Measurements from ENCODE around the gene ROR2. TPM values are rescaled to one million over a fixed set of nuclear protein-coding genes. Genes with fewer than 3 reads are reported as not detected.

Gene ROR2
- polyA plus RNA-seq, 2 donors, result 1.7 to 3.6 TPM

- Histone ChIP-seq H3K27me3 (ENCODE audit: control insufficient read depth in 1 of 2, insufficient read depth in 2 of 2, low read length in 2 of 2) (peaks cover 0 to 3% of the 10 kb centered on the region in 2 donors), H3K4me3 (ENCODE audit: low read depth in 1 of 2, low read length in 2 of 2) (no peak overlapping the region), H3K4me1 (ENCODE audit: control insufficient read depth in 2 of 2, insufficient read depth in 2 of 2, low read length in 1 of 2) (peaks cover 9 to 10% of the 10 kb centered on the region in 2 donors), H3K9me3 (ENCODE audit: control insufficient read depth in 2 of 2, insufficient read depth in 1 of 2, low read depth in 1 of 2, low read length in 1 of 2) (peaks cover 0 to 4% of the 10 kb centered on the region in 2 donors), H3K27ac (ENCODE audit: low read depth in 2 of 2, low read length in 1 of 2) (no peak overlapping the region), H3K36me3 (ENCODE audit: control insufficient read depth in 2 of 2, insufficient read depth in 2 of 2, low read length in 1 of 2) (no peaks in the 10 kb centered on the region)
- 76 to 79% methylated on average over 6 of the region's 6 CpGs for WGBS, 2 donors
These were observed 2.0 kb upstream of the ROR2 start for GRCh38 chr9:91951944-91952520.

DNA sequence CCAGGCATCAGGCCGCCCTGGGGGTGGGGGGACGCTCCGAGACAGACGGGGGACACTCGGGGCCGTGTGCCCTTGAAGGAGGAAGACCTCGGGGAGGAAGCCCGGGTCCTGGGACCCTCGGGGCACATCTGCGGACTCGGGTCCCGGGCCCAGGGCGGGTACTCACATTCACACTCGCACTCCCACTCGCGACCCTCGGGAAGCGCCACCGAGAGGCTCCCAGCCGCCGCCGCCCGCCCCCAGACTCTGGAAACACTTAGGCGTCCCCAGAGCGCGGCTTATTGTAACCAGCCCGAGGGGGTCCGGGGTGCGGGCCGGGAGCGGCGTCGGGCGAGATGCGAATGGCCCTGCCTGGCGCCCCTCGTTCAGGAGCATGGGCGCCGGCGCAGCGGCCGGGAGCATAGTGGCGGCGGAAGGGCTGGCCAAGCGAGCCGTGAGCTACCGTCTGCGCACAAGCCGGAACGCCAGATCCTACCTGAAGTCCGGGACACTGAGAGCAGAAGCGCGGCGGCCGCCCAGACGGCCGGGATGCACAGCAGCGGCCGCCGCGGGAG is 559 bp downstream of the ROR2 start:
- peaks cover 7 to 10% of the 10 kb centered on the region in 2 donors for H3K4me1 ChIP-seq (ENCODE audit: control insufficient read depth in 2 of 2, insufficient read depth in 2 of 2, low read length in 1 of 2)
- 2% methylated on average over 61 of the region's 61 CpGs for WGBS, 2 donors

GRCh38 chr9:91948597-91949391 is 1.2 kb downstream of the ROR2 start:
- Histone ChIP-seq H3K27ac (ENCODE audit: low read depth in 2 of 2, low read length in 1 of 2) (peak overlapping the region; percentile 51 to 75), H3K4me1 (ENCODE audit: control insufficient read depth in 2 of 2, insufficient read depth in 2 of 2, low read length in 1 of 2) (peaks cover 2 to 10% of the 10 kb centered on the region in 2 donors), H3K9me3 (ENCODE audit: control insufficient read depth in 2 of 2, insufficient read depth in 1 of 2, low read depth in 1 of 2, low read length in 1 of 2) (peaks cover 0 to 4% of the 10 kb centered on the region in 2 donors), H3K27me3 (ENCODE audit: control insufficient read depth in 1 of 2, insufficient read depth in 2 of 2, low read length in 2 of 2) (peaks cover 2 to 3% of the 10 kb centered on the region in 2 donors), H3K4me3 (ENCODE audit: low read depth in 1 of 2, low read length in 2 of 2) (peak overlapping the region; percentile 43 to 64), H3K36me3 (ENCODE audit: control insufficient read depth in 2 of 2, insufficient read depth in 2 of 2, low read length in 1 of 2) (no peaks in the 10 kb centered on the region)
- WGBS, 2 donors, result 1 to 3% methylated on average over 62 to 66 of the region's 66 CpGs

More for the DNA sequence above, 559 bp downstream of the ROR2 start:
- Histone ChIP-seq H3K27me3 (ENCODE audit: control insufficient read depth in 1 of 2, insufficient read depth in 2 of 2, low read length in 2 of 2) (peaks cover 2 to 3% of the 10 kb centered on the region in 2 donors), H3K36me3 (ENCODE audit: control insufficient read depth in 2 of 2, insufficient read depth in 2 of 2, low read length in 1 of 2) (no peaks in the 10 kb centered on the region), H3K4me3 (ENCODE audit: low read depth in 1 of 2, low read length in 2 of 2) (peak overlapping the region; percentile 43 to 64), H3K27ac (ENCODE audit: low read depth in 2 of 2, low read length in 1 of 2) (peak overlapping the region; percentile 51 to 73), H3K9me3 (ENCODE audit: control insufficient read depth in 2 of 2, insufficient read depth in 1 of 2, low read depth in 1 of 2, low read length in 1 of 2) (peaks cover 0 to 4% of the 10 kb centered on the region in 2 donors)

GRCh38 chr9:91948101-91948596 is 1.9 kb downstream of the ROR2 start:
- Histone ChIP-seq H3K36me3 (ENCODE audit: control insufficient read depth in 2 of 2, insufficient read depth in 2 of 2, low read length in 1 of 2) (no peaks in the 10 kb centered on the region), H3K4me3 (ENCODE audit: low read depth in 1 of 2, low read length in 2 of 2) (peak overlapping the region; percentile 43 to 64), H3K9me3 (ENCODE audit: control insufficient read depth in 2 of 2, insufficient read depth in 1 of 2, low read depth in 1 of 2, low read length in 1 of 2) (peaks cover 0 to 4% of the 10 kb centered on the region in 2 donors), H3K27me3 (ENCODE audit: control insufficient read depth in 1 of 2, insufficient read depth in 2 of 2, low read length in 2 of 2) (peaks cover 2 to 3% of the 10 kb centered on the region in 2 donors), H3K4me1 (ENCODE audit: control insufficient read depth in 2 of 2, insufficient read depth in 2 of 2, low read length in 1 of 2) (peaks cover 0 to 10% of the 10 kb centered on the region in 2 donors), H3K27ac (ENCODE audit: low read depth in 2 of 2, low read length in 1 of 2) (peak overlapping the region; percentile 51 to 75)
- WGBS, 2 donors, result 45 to 48% methylated on average over 12 of the region's 12 CpGs

DNA sequence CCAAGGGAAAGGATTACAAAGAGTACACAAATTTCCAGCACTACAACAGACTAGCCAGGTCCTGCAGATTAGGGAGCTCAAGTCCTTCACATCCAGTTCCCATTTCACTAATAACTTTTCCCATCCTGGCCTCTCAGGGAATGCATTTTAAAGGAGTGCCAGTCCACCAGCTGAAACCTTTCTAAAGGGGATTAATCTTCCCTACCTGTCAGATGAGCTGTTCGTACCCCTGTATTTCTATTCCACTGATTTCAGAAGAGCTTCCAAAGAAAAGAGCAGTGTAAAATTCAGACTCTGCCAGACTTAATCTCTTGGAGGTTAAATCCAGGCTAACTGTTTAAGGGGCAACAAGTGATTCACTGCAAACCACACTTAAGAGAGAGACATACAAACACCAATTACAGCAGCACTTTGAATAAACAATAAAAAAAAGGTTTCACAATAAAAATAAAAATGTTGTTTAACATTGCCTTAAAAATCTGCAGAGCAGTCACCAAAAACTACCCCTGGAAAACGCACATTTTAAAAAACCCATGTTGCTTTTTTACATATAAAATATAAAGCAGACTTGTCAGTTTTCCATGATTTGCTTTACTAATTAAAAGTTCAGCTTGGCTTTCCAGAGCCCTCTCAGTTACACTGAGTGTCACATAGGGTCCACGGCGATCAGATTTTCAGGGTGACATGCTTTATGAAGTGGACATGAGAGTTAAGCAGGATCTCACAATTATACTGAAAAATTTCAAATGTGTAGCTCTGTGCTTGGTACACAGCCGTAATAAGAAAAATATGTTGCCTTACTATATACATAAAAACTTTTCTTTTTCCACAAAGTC is 3.2 kb downstream of the ROR2 start:
- no peaks in the 10 kb centered on the region for H3K9me3 ChIP-seq (ENCODE audit: control insufficient read depth in 2 of 2, insufficient read depth in 1 of 2, low read depth in 1 of 2, low read length in 1 of 2)
- peaks cover 2 to 3% of the 10 kb centered on the region in 2 donors for H3K27me3 ChIP-seq (ENCODE audit: control insufficient read depth in 1 of 2, insufficient read depth in 2 of 2, low read length in 2 of 2)
- H3K36me3 ChIP-seq (ENCODE audit: control insufficient read depth in 2 of 2, insufficient read depth in 2 of 2, low read length in 1 of 2), result no peaks in the 10 kb centered on the region
- 73 to 76% methylated on average over 5 of the region's 5 CpGs for WGBS, 2 donors
- H3K27ac ChIP-seq (ENCODE audit: low read depth in 2 of 2, low read length in 1 of 2), result no peak overlapping the region
- no peak overlapping the region for H3K4me3 ChIP-seq (ENCODE audit: low read depth in 1 of 2, low read length in 2 of 2)
- peaks cover 0 to 10% of the 10 kb centered on the region in 2 donors for H3K4me1 ChIP-seq (ENCODE audit: control insufficient read depth in 2 of 2, insufficient read depth in 2 of 2, low read length in 1 of 2)

- 62 to 74% methylated on average over 5 of the region's 5 CpGs for WGBS, 2 donors
- Histone ChIP-seq H3K27me3 (ENCODE audit: control insufficient read depth in 1 of 2, insufficient read depth in 2 of 2, low read length in 2 of 2) (peaks cover under 1 to 2% of the 10 kb centered on the region in 2 donors), H3K9me3 (ENCODE audit: control insufficient read depth in 2 of 2, insufficient read depth in 1 of 2, low read depth in 1 of 2, low read length in 1 of 2) (no peaks in the 10 kb centered on the region), H3K27ac (ENCODE audit: low read depth in 2 of 2, low read length in 1 of 2) (peak overlapping the region; percentile 30 to 61), H3K36me3 (ENCODE audit: control insufficient read depth in 2 of 2, insufficient read depth in 2 of 2, low read length in 1 of 2) (no peaks in the 10 kb centered on the region), H3K4me3 (ENCODE audit: low read depth in 1 of 2, low read length in 2 of 2) (no peak overlapping the region), H3K4me1 (ENCODE audit: control insufficient read depth in 2 of 2, insufficient read depth in 2 of 2, low read length in 1 of 2) (peaks cover 0 to 10% of the 10 kb centered on the region in 2 donors)
These were observed 3.8 kb downstream of the ROR2 start for GRCh38 chr9:91946196-91946595.

- Histone ChIP-seq H3K9me3 (ENCODE audit: control insufficient read depth in 2 of 2, insufficient read depth in 1 of 2, low read depth in 1 of 2, low read length in 1 of 2) (no peaks in the 10 kb centered on the region), H3K4me1 (ENCODE audit: control insufficient read depth in 2 of 2, insufficient read depth in 2 of 2, low read length in 1 of 2) (peaks cover 0 to 10% of the 10 kb centered on the region in 2 donors), H3K27me3 (ENCODE audit: control insufficient read depth in 1 of 2, insufficient read depth in 2 of 2, low read length in 2 of 2) (peaks cover 0 to 2% of the 10 kb centered on the region in 2 donors), H3K4me3 (ENCODE audit: low read depth in 1 of 2, low read length in 2 of 2) (no peak overlapping the region), H3K27ac (ENCODE audit: low read depth in 2 of 2, low read length in 1 of 2) (peak overlapping the region; percentile 35 to 61), H3K36me3 (ENCODE audit: control insufficient read depth in 2 of 2, insufficient read depth in 2 of 2, low read length in 1 of 2) (no peaks in the 10 kb centered on the region)
- WGBS, 2 donors, result 25% methylated on average over 10 of the region's 10 CpGs
These were observed 4.5 kb downstream of the ROR2 start for GRCh38 chr9:91945277-91946085.

- peaks cover 0 to 2% of the 10 kb centered on the region in 2 donors for H3K27me3 ChIP-seq (ENCODE audit: control insufficient read depth in 1 of 2, insufficient read depth in 2 of 2, low read length in 2 of 2)
- 78 to 82% methylated on average over 6 of the region's 6 CpGs for WGBS, 2 donors
- H3K4me1 ChIP-seq (ENCODE audit: control insufficient read depth in 2 of 2, insufficient read depth in 2 of 2, low read length in 1 of 2), result peaks cover 0 to 5% of the 10 kb centered on the region in 2 donors
- no peak overlapping the region for H3K4me3 ChIP-seq (ENCODE audit: low read depth in 1 of 2, low read length in 2 of 2)
- peak overlapping the region in 1 of 2 donors; percentile 36 for H3K27ac ChIP-seq (ENCODE audit: low read depth in 2 of 2, low read length in 1 of 2)
- H3K36me3 ChIP-seq (ENCODE audit: control insufficient read depth in 2 of 2, insufficient read depth in 2 of 2, low read length in 1 of 2), result no peaks in the 10 kb centered on the region
- no peaks in the 10 kb centered on the region for H3K9me3 ChIP-seq (ENCODE audit: control insufficient read depth in 2 of 2, insufficient read depth in 1 of 2, low read depth in 1 of 2, low read length in 1 of 2)
These were observed 5.3 kb downstream of the ROR2 start for GRCh38 chr9:91944711-91945110.
